ENCODE data around the gene LAIR2.

Gene LAIR2

GRCh38 chr19:54463531-54464043 lies 39.0 kb upstream of the LAIR2 start, which contains the start of gene LENG9:
Gene LENG9 (minus strand): TSS chr19:54463778. CDS start chr19:54463526, 252 bp downstream.
- peak; percentile 99 for DNase-seq (ENCODE audit: low spot score)
- peak within 1 kb of the TSS; percentile 35 for H2BK120ac ChIP-seq (ENCODE audit: low read depth, low read length)
- H3K4me3 ChIP-seq (ENCODE audit: low read length in 2 of 2) = peak within 1 kb of the TSS; percentile 69 to 92
- no peak within 1 kb of the TSS for H4K91ac ChIP-seq (ENCODE audit: low read depth, low read length, poor library complexity)
- peaks cover 0 to 6% (median 0%) of the 10 kb centered on the region in 3 experiments for H3K27me3 ChIP-seq (ENCODE audit: control insufficient read depth in 3 of 3, insufficient read depth in 3 of 3, low read depth in 1 of 3, low read length in 3 of 3)
- H3K79me1 ChIP-seq (ENCODE audit: low read depth, low read length) = peaks cover 2% of the 10 kb centered on the region
- H3K36me3 ChIP-seq (replicated peaks in 1 of 2; ENCODE audit: control insufficient read depth in 2 of 2, insufficient read depth in 2 of 2, low read length in 2 of 2) = peaks cover 25 to 36% of the 10 kb centered on the region in 2 donors
- peak within 1 kb of the TSS; percentile 98 for H3K23ac ChIP-seq (ENCODE audit: low read depth, low read length, poor library complexity)
- peaks cover 2 to 3% of the 10 kb centered on the region in 2 donors for H3K4me1 ChIP-seq (ENCODE audit: control insufficient read depth in 2 of 2, insufficient read depth in 1 of 2, low read depth in 1 of 2, low read length in 2 of 2)
- no CpG with 5 or more reads among the region's 41 CpGs for WGBS, 2 donors (ENCODE audit: extremely low coverage in 2 of 2, insufficient read length in 2 of 2, insufficient replicate concordance in 1 of 2)
- H3K4me2 ChIP-seq (ENCODE audit: insufficient read depth, low read length, poor library complexity, severe bottlenecking) = peak within 1 kb of the TSS; percentile 96
- H3K9ac ChIP-seq (ENCODE audit: low read depth, low read length, poor library complexity) = peak within 1 kb of the TSS; percentile 99
- H2BK15ac ChIP-seq (ENCODE audit: low read length) = peak within 1 kb of the TSS; percentile 78
- peak within 1 kb of the TSS; percentile 98 for H3K18ac ChIP-seq (ENCODE audit: low read length)
- H4K8ac ChIP-seq (ENCODE audit: low read depth, low read length) = peak within 1 kb of the TSS; percentile 93
- H2BK5ac ChIP-seq (ENCODE audit: low read length) = peak within 1 kb of the TSS; percentile 94
- peak within 1 kb of the TSS; percentile 97 for H2AK5ac ChIP-seq (ENCODE audit: low read depth, low read length)
- peak within 1 kb of the TSS; percentile 96 for H3K14ac ChIP-seq (ENCODE audit: low read length)
- peak within 1 kb of the TSS; percentile 99 for H2AFZ ChIP-seq (ENCODE audit: low read length)
- H3K4ac ChIP-seq (ENCODE audit: low read length) = peak within 1 kb of the TSS; percentile 98
- H3K27ac ChIP-seq (replicated peaks; ENCODE audit: low read length) = peak within 1 kb of the TSS; percentile 98
- H3K9me3 ChIP-seq (replicated peaks in 1 of 2; ENCODE audit: control insufficient read depth in 2 of 2, insufficient read depth in 1 of 2, low read depth in 1 of 2, low read length in 2 of 2) = no peaks in the 10 kb centered on the region
- H2BK12ac ChIP-seq (ENCODE audit: low read length) = peak within 1 kb of the TSS; percentile 7

GRCh38 chr19:54464044-54464629 lies 38.5 kb upstream of the LAIR2 start:
- no peak overlapping the region for H2BK12ac ChIP-seq (ENCODE audit: low read length)
- no peak overlapping the region for H2BK120ac ChIP-seq (ENCODE audit: low read depth, low read length)
- H4K91ac ChIP-seq (ENCODE audit: low read depth, low read length, poor library complexity) = no peak overlapping the region
- no CpG with 5 or more reads among the region's 26 CpGs for WGBS, 2 donors (ENCODE audit: extremely low coverage in 2 of 2, insufficient read length in 2 of 2, insufficient replicate concordance in 1 of 2)
- H3K9ac ChIP-seq (ENCODE audit: low read depth, low read length, poor library complexity) = peak overlapping the region; percentile 60
- peak overlapping the region; percentile 31 for H3K23ac ChIP-seq (ENCODE audit: low read depth, low read length, poor library complexity)
- peak overlapping the region; percentile 94 for H2BK5ac ChIP-seq (ENCODE audit: low read length)
- H3K9me3 ChIP-seq (replicated peaks in 1 of 2; ENCODE audit: control insufficient read depth in 2 of 2, insufficient read depth in 1 of 2, low read depth in 1 of 2, low read length in 2 of 2) = no peaks in the 10 kb centered on the region
- H2BK15ac ChIP-seq (ENCODE audit: low read length) = peak overlapping the region; percentile 49
- DNase-seq (ENCODE audit: low spot score) = peak; percentile 91
- peaks cover 0 to 6% (median 0%) of the 10 kb centered on the region in 3 experiments for H3K27me3 ChIP-seq (ENCODE audit: control insufficient read depth in 3 of 3, insufficient read depth in 3 of 3, low read depth in 1 of 3, low read length in 3 of 3)
- H2AK5ac ChIP-seq (ENCODE audit: low read depth, low read length) = no peak overlapping the region
- H3K4me3 ChIP-seq (ENCODE audit: low read length in 2 of 2) = peak overlapping the region; percentile 69 to 92
- H2AFZ ChIP-seq (ENCODE audit: low read length) = peak overlapping the region; percentile 99
- H3K36me3 ChIP-seq (replicated peaks in 1 of 2; ENCODE audit: control insufficient read depth in 2 of 2, insufficient read depth in 2 of 2, low read length in 2 of 2) = peaks cover 20 to 31% of the 10 kb centered on the region in 2 donors
- H4K8ac ChIP-seq (ENCODE audit: low read depth, low read length) = no peak overlapping the region
- H3K18ac ChIP-seq (ENCODE audit: low read length) = peak overlapping the region; percentile 95
- H3K14ac ChIP-seq (ENCODE audit: low read length) = no peak overlapping the region
- peaks cover 2% of the 10 kb centered on the region for H3K79me1 ChIP-seq (ENCODE audit: low read depth, low read length)
- H3K4ac ChIP-seq (ENCODE audit: low read length) = no peak overlapping the region
- H3K4me1 ChIP-seq (ENCODE audit: control insufficient read depth in 2 of 2, insufficient read depth in 1 of 2, low read depth in 1 of 2, low read length in 2 of 2) = peaks cover 2 to 3% of the 10 kb centered on the region in 2 donors
- H3K4me2 ChIP-seq (ENCODE audit: insufficient read depth, low read length, poor library complexity, severe bottlenecking) = peak overlapping the region; percentile 96
- H3K27ac ChIP-seq (replicated peaks; ENCODE audit: low read length) = peak overlapping the region; percentile 98

GRCh38 chr19:54464630-54465425 lies 37.8 kb upstream of the LAIR2 start:
- Histone ChIP-seq H2BK5ac (ENCODE audit: low read length) (peak overlapping the region; percentile 94), H2BK120ac (ENCODE audit: low read depth, low read length) (no peak overlapping the region), H3K79me1 (ENCODE audit: low read depth, low read length) (no peaks in the 10 kb centered on the region), H3K9me3 (replicated peaks in 1 of 2; ENCODE audit: control insufficient read depth in 2 of 2, insufficient read depth in 1 of 2, low read depth in 1 of 2, low read length in 2 of 2) (no peaks in the 10 kb centered on the region), H3K27ac (replicated peaks; ENCODE audit: low read length) (peak overlapping the region; percentile 98), H3K4me3 (ENCODE audit: low read length in 2 of 2) (peak overlapping the region; percentile 69 to 92), H2BK15ac (ENCODE audit: low read length) (peak overlapping the region; percentile 74), H4K8ac (ENCODE audit: low read depth, low read length) (peak overlapping the region; percentile 96), H4K91ac (ENCODE audit: low read depth, low read length, poor library complexity) (no peak overlapping the region), H3K27me3 (ENCODE audit: control insufficient read depth in 3 of 3, insufficient read depth in 3 of 3, low read depth in 1 of 3, low read length in 3 of 3) (peaks cover 0 to 13% (median 0%) of the 10 kb centered on the region in 3 experiments), H3K36me3 (replicated peaks in 1 of 2; ENCODE audit: control insufficient read depth in 2 of 2, insufficient read depth in 2 of 2, low read length in 2 of 2) (peaks cover 14 to 24% of the 10 kb centered on the region in 2 donors), H2BK12ac (ENCODE audit: low read length) (no peak overlapping the region), H2AK5ac (ENCODE audit: low read depth, low read length) (peak overlapping the region; percentile 84), H3K14ac (ENCODE audit: low read length) (no peak overlapping the region), H3K4me2 (ENCODE audit: insufficient read depth, low read length, poor library complexity, severe bottlenecking) (peak overlapping the region; percentile 96), H3K18ac (ENCODE audit: low read length) (peak overlapping the region; percentile 95), H3K23ac (ENCODE audit: low read depth, low read length, poor library complexity) (peak overlapping the region; percentile 80), H2AFZ (ENCODE audit: low read length) (peak overlapping the region; percentile 99), H3K4ac (ENCODE audit: low read length) (no peak overlapping the region), H3K9ac (ENCODE audit: low read depth, low read length, poor library complexity) (peak overlapping the region; percentile 65), H3K4me1 (ENCODE audit: control insufficient read depth in 2 of 2, insufficient read depth in 1 of 2, low read depth in 1 of 2, low read length in 2 of 2) (peaks cover 2 to 9% of the 10 kb centered on the region in 2 donors)
- WGBS, 2 donors (ENCODE audit: extremely low coverage in 2 of 2, insufficient read length in 2 of 2, insufficient replicate concordance in 1 of 2) = no CpG with 5 or more reads among the region's 87 CpGs
- peak; percentile 88 for DNase-seq (ENCODE audit: low spot score)
